Right lobe of liver (tissue), 6 donors: ENCODE data around the gene SEPTIN1. TPM values are rescaled to one million over a fixed set of nuclear protein-coding genes. Genes with fewer than 3 reads are reported as not detected.

Experiments
- ATAC-seq, 4 donors: fragments of 200-7000 bp; cut with Tn5 transposase; one replicate each; pipeline ENCODE4 v1.9.1; 2020; ENCODE audit warnings: mild to moderate bottlenecking in 4 of 4, moderate library complexity in 4 of 4
- DNase-seq, 3 donors: peaks; one replicate each; pipeline ENCODE4 v3.0.0-alpha.2; 2020
- H3K27ac ChIP-seq, 3 donors: fragments of 200-600 bp; one replicate each; pipeline ENCODE4 v1.8.0; 2022
- H3K27me3 ChIP-seq, 2 donors: fragments of 200-600 bp; one replicate each; pipeline ENCODE4 v1.8.0; 2022
- H3K36me3 ChIP-seq, 4 donors: fragments of 200-600 bp; sonication (generic) in 1 of 4; one replicate each; pipeline versions ENCODE4 v1.5.1 to v1.8.0; 2017 to 2022; ENCODE audit warnings: control low read depth in 1 of 4
- H3K4me1 ChIP-seq, 4 donors: fragments of 200-600 bp; sonication (generic) in 1 of 4; one replicate each; pipeline versions ENCODE4 v1.5.1 to v1.8.0; 2017 to 2022; ENCODE audit warnings: control low read depth in 1 of 4
- H3K4me3 ChIP-seq, 3 donors: fragments of 200-600 bp; one replicate each; pipeline ENCODE4 v1.8.0; 2022
- H3K9me3 ChIP-seq, 4 donors: fragments of 200-600 bp; sonication (generic) in 1 of 4; one replicate each; pipeline versions ENCODE4 v1.5.1 to v1.8.0; 2017 to 2022; ENCODE audit warnings: control low read depth in 1 of 4
- POLR2A ChIP-seq: fragments of 450-650 bp; IDR thresholded peaks from one replicate; pipeline ENCODE4 v1.6.1; 2017; ENCODE audit warnings: antibody characterized with exemption, mild to moderate bottlenecking
- WGBS: methylation state at CpG from one replicate; pipeline ENCODE4 v1.1.6; 2018; ENCODE audit warnings: low coverage, low lambda C conversion rate; ENCODE audit not compliant: insufficient coverage; ENCODE audit errors: missing lambda C conversion rate; 5-methylcytosine and 5-hydroxymethylcytosine counted together
- intact Hi-C, 2 donors: fragments of 100-400 bp; cut with DNase I; formaldehyde crosslinking; loops; one replicate each; pipeline versions ENCODE4 v1.11.2 to v1.14.1; 2022
- long read RNA-seq: library from polyadenylated mRNA; unstranded; transcript quantifications from one replicate; pipeline ENCODE4 v2.0.0, GENCODE V29; 2019
- total RNA-seq, 6 experiments: library from RNA; depleted of rRNA in 2 of 6; stranded (reverse); fragments of >200 nt in 2 of 6; fragmentation: NEBNext Ultra II Directional in 3 of 6; extraction: Animal tissue kit (Norgen Biotek cat#: 25700) in 3 of 6; gene quantifications; one replicate each; pipeline versions ENCODE4 v1.1.0 to v1.2.4, GENCODE V29; 2016 to 2023
- TF ChIP-seq, protein P1 (sequence below), 4 donors: fragments of 200-600 bp in 3 of 4; fragments of 450-650 bp in 1 of 4; IDR thresholded peaks; one replicate each; pipeline versions ENCODE4 v1.5.1 to v1.8.0; 2016 to 2022; ENCODE audit warnings: antibody characterized with exemption in 4 of 4, mild to moderate bottlenecking in 2 of 4
- donor health status: DM: no; HTN: yes; CAD: no.
- donor health status: DM: no; HTN: no; CAD: no.
- donor health status: DM: no; HTN: no; CAD: no.
- donor health status: DM: no; HTN: yes; CAD: no.
- donor health status: DM: no; HTN: yes; CAD: no.

Gene SEPTIN1
- 1 to 10 TPM in 3 of 6 experiments, under 1 TPM in 3; 0.12 to 1.7 (median 0.93) TPM for total RNA-seq
- long read RNA-seq, partial matches to known transcripts: 2 of 2 reads
- long read RNA-seq, other reads (novel, unspliced or antisense): 0 of 2 reads

DNA sequence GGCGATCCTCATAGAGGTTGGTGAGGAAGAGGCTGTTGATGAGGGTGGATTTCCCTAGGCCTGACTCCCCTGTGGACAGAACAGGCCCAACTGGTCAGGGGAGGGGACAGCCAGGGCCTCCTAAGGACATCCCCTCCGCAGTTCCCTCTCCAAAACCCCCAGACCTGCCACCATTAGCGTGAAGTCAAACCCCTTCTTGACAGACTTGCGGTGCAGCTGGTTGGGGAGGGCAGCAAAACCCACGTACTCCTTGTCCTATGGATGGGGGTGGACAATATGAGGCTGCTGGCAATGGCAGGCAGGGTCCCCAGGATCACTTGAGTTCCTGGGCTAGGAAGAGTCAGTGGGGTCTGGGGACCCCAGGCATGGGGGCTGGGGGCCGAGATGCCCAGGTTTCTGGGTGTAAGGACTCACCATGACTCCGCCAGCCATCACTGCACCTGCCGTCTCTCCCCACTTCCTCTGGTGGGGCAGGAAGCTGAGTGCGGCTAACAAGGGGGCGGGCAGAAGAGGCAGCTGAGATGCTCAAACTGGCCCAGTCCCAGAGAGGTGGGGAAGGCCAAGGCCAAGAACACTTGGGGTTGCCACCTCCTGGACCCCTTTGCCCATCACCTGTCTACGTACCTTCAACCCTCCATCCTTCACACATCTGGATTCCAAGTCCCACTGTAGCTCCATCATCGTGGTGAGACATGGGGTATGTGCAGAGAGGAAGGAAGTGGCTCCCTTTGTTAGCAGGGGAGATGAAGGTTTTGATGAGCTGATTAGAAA lies at the start of gene SEPTIN1:
Gene SEPTIN1 (minus strand): TSS at position 451 of the 771 bp plus-strand sequence. CDS start 19 bp downstream, at position 432.
- Histone ChIP-seq H3K4me1 (peaks cover 0 to 7% (median 3%) of the 10 kb centered on the region in 4 donors), H3K27me3 (no peaks in the 10 kb centered on the region), H3K27ac (no peak within 1 kb of the TSS), H3K4me3 (no peak within 1 kb of the TSS), H3K9me3 (no peaks in the 10 kb centered on the region), H3K36me3 (no peaks in the 10 kb centered on the region)
- ATAC-seq (no peak), DNase-seq (no peak)
- WGBS: 100% methylated on average over 1 of the region's 12 CpGs
- intact Hi-C loops: no loop called here
- TF ChIP-seq, protein P1, sequence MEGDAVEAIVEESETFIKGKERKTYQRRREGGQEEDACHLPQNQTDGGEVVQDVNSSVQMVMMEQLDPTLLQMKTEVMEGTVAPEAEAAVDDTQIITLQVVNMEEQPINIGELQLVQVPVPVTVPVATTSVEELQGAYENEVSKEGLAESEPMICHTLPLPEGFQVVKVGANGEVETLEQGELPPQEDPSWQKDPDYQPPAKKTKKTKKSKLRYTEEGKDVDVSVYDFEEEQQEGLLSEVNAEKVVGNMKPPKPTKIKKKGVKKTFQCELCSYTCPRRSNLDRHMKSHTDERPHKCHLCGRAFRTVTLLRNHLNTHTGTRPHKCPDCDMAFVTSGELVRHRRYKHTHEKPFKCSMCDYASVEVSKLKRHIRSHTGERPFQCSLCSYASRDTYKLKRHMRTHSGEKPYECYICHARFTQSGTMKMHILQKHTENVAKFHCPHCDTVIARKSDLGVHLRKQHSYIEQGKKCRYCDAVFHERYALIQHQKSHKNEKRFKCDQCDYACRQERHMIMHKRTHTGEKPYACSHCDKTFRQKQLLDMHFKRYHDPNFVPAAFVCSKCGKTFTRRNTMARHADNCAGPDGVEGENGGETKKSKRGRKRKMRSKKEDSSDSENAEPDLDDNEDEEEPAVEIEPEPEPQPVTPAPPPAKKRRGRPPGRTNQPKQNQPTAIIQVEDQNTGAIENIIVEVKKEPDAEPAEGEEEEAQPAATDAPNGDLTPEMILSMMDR (IDR thresholded peaks at IDR 0.05): no peak
- no peak for TF ChIP-seq POLR2A

GRCh38 chr16:30430428-30430970 lies 48.1 kb upstream of the SEPTIN1 start:
- DNase-seq (peak in 2 of 3 donors; percentile 43 to 61), ATAC-seq (peak; percentile 11 to 48 (median 21))
- Histone ChIP-seq H3K27ac (peak overlapping the region; percentile 30 to 67 (median 51)), H3K9me3 (no peaks in the 10 kb centered on the region), H3K4me1 (peaks cover 0 to 12% (median 3%) of the 10 kb centered on the region in 4 donors), H3K27me3 (no peaks in the 10 kb centered on the region), H3K36me3 (no peaks in the 10 kb centered on the region), H3K4me3 (peak overlapping the region; percentile 64 to 87 (median 67))
- intact Hi-C loops: loop anchor here in 1 of 2 donors (10.0 kb wide), 1 partner anchor 94 kb away; the partner anchor contains the start of gene ZNF768
- WGBS: 54% methylated on average over 14 of the region's 19 CpGs
- TF ChIP-seq, protein P1 (IDR thresholded peaks at IDR 0.05): no peak
- TF ChIP-seq POLR2A: no peak

GRCh38 chr16:30429678-30430427 lies 47.5 kb upstream of the SEPTIN1 start, which contains the start of gene DCTPP1:
DCTPP1 (minus strand) TSS chr16:30430030; CDS start chr16:30429980, 50 bp downstream.
- ATAC-seq (peak; percentile 97 to 99 (median 98)), DNase-seq (peak; percentile 93 to 97 (median 94))
- H3K36me3 ChIP-seq: no peaks in the 10 kb centered on the region
- intact Hi-C loops: loop anchor here in 1 of 2 donors (10.0 kb wide), 2 partner anchors 95 to 195 kb away; partner anchors contain the start of gene ZNF768
- no peaks in the 10 kb centered on the region for H3K27me3 ChIP-seq
- H3K4me3 ChIP-seq: peak within 1 kb of the TSS; percentile 64 to 87 (median 67)
- H3K27ac ChIP-seq: peak within 1 kb of the TSS; percentile 30 to 67 (median 51)
- no peaks in the 10 kb centered on the region for H3K9me3 ChIP-seq
- peak; percentile 50 for TF ChIP-seq POLR2A
- TF ChIP-seq, protein P1 (IDR thresholded peaks at IDR 0.05): peak; percentile 89 to 94 (median 92)
- WGBS: 1% methylated on average over 18 of the region's 49 CpGs
- peaks cover 0 to 12% (median 3%) of the 10 kb centered on the region in 4 donors for H3K4me1 ChIP-seq

GRCh38 chr16:30429418-30429677 lies 47.0 kb upstream of the SEPTIN1 start:
- Histone ChIP-seq H3K36me3 (peaks cover 0 to 2% (median 0%) of the 10 kb centered on the region in 4 donors), H3K9me3 (no peaks in the 10 kb centered on the region), H3K27me3 (no peaks in the 10 kb centered on the region), H3K4me3 (peak overlapping the region; percentile 64 to 87 (median 67)), H3K4me1 (peaks cover 0 to 12% (median 3%) of the 10 kb centered on the region in 4 donors), H3K27ac (peak overlapping the region; percentile 2 to 67 (median 30))
- WGBS: 0% methylated on average over 11 of the region's 11 CpGs
- peak in 1 of 4 donors; percentile 26 for ATAC-seq
- no peak for TF ChIP-seq POLR2A
- TF ChIP-seq, protein P1 (IDR thresholded peaks at IDR 0.05): no peak
- intact Hi-C loops: loop anchor here in 1 of 2 donors (10.0 kb wide), 1 partner anchor 195 kb away; no protein-coding TSS in a partner anchor
- no peak for DNase-seq
